ENCODE results near the gene SCYGR8. TPM values are rescaled to one million over a fixed set of nuclear protein-coding genes. Genes with fewer than 3 reads are reported as not detected.
A peak's percentile ranks its signal among the peaks of the same experiment; 100 is the strongest.

Gene SCYGR8, protein sequence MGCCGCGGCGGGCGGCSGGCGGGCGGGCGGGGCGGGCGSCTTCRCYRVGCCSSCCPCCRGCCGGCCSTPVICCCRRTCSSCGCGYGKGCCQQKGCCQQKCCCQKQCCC
- not detected for total RNA-seq
- not detected for polyA plus RNA-seq
- long read RNA-seq, donor 1 = 0 reads
- long read RNA-seq, donor 2 = 0 reads

DNA sequence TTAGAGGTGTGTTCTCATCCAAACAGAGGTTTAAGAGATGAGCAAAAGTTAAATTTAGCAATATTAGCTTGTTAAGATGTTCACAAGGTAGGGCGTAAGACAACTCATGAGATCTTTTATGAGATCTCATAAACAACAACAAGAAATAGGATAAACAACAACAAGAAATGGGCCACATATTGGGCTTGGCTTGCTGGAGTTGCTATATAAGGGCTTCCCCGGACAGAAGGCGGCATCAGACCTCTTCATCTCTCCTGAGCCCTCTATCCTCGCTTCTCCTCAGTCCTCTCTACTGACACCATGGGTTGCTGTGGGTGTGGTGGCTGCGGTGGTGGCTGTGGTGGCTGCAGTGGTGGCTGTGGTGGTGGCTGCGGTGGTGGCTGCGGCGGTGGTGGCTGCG lies at the start of gene SCYGR8:
SCYGR8 (plus strand) TSS at position 301 of the 400 bp plus-strand sequence; CDS start at position 301, 0 bp downstream.
- no peak within 1 kb of the TSS for H3K27ac ChIP-seq (ENCODE audit: low read depth in 1 of 2, low read length in 2 of 2)
- H3K4me1 ChIP-seq (ENCODE audit: control insufficient read depth in 1 of 2, insufficient read depth in 2 of 2, low read length in 2 of 2) = no peaks in the 10 kb centered on the region
- H3K27me3 ChIP-seq (ENCODE audit: control insufficient read depth in 1 of 2, insufficient read depth in 2 of 2, low read length in 1 of 2) = no peaks in the 10 kb centered on the region
- ATAC-seq (ENCODE audit: low FRiP score) = no peak
- H3K36me3 ChIP-seq (ENCODE audit: control insufficient read depth in 1 of 2, insufficient read depth in 2 of 2, low read length in 1 of 2) = no peaks in the 10 kb centered on the region
- H3K9me3 ChIP-seq (ENCODE audit: control insufficient read depth, low read length) = no peaks in the 10 kb centered on the region
- WGBS, 2 donors = 92 to 95% methylated on average over 3 to 7 of the region's 9 CpGs
- no peak for DNase-seq
- intact Hi-C loops (cut with DNase I) = no loop called here
- no peak within 1 kb of the TSS for H3K4me3 ChIP-seq (ENCODE audit: low read length in 2 of 2)

DNA sequence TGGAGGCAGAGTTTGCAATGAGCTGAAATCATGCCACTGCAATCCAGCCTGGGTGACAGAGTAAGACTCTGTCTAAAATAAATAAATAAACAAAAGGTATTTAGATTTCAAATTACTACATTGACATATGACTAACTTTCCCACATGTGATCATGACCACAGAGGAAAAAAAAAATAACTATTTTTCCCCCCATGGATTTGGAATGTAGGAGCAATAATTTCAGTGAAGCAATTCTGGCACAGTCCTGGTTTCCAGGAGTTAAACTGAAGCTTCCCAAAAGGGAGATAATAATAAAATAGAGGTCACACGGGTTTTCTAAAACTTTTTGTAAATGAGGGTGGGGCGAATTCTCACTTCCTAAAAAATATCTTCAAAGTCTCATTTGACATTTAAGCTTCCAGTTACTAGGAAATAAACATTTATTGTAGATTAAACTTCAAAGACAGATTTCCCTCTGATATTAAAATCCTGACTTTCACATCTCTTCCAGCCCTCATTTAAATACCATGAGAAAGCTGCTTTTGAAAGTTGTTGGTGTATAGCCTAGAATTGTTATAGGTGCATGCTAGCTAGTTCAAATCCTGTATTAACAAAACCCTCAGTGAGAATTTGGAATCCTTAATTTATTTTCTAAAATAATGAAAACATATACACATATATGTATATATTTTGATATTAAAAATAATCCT lies 48.6 kb upstream of the SCYGR8 start:
- H3K4me1 ChIP-seq (ENCODE audit: control insufficient read depth in 1 of 2, insufficient read depth in 2 of 2, low read length in 2 of 2) = no peaks in the 10 kb centered on the region
- H3K27ac ChIP-seq (ENCODE audit: low read depth in 1 of 2, low read length in 2 of 2) = no peak overlapping the region
- no peak overlapping the region for H3K4me3 ChIP-seq (ENCODE audit: low read length in 2 of 2)
- intact Hi-C loops (cut with DNase I) = no loop called here
- ATAC-seq (ENCODE audit: low FRiP score) (no peak), DNase-seq (no peak)
- no peaks in the 10 kb centered on the region for H3K27me3 ChIP-seq (ENCODE audit: control insufficient read depth in 1 of 2, insufficient read depth in 2 of 2, low read length in 1 of 2)
- H3K9me3 ChIP-seq (ENCODE audit: control insufficient read depth, low read length) = peaks cover 1% of the 10 kb centered on the region
- no peaks in the 10 kb centered on the region for H3K36me3 ChIP-seq (ENCODE audit: control insufficient read depth in 1 of 2, insufficient read depth in 2 of 2, low read length in 1 of 2)
- 59 to 60% methylated on average over 2 of the region's 2 CpGs for WGBS, 2 donors

DNA sequence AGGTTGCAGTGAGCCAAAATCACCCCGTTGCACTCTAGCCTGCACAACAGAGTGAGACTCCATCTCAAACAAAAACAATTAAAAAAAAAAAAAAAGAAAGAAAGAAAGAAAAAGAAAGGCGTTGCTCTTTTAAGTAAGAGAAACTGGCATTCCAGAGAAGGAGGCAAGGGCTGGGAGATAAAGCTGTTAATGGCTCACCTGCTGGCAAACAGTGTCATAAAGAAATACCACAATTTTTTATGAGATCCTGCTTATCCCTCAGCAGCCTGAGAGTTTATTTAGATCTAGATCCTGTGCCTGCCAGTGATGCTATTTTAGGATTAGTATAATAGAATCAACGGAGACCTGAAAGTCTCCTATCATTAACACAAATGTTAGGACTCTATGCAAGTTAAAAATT lies 44.1 kb upstream of the SCYGR8 start:
- ATAC-seq (ENCODE audit: low FRiP score) (no peak), DNase-seq (no peak)
- no peak overlapping the region for H3K4me3 ChIP-seq (ENCODE audit: low read length in 2 of 2)
- H3K27me3 ChIP-seq (ENCODE audit: control insufficient read depth in 1 of 2, insufficient read depth in 2 of 2, low read length in 1 of 2) = no peaks in the 10 kb centered on the region
- intact Hi-C loops (cut with DNase I) = no loop called here
- H3K9me3 ChIP-seq (ENCODE audit: control insufficient read depth, low read length) = peaks cover 1% of the 10 kb centered on the region
- H3K27ac ChIP-seq (ENCODE audit: low read depth in 1 of 2, low read length in 2 of 2) = no peak overlapping the region
- no peaks in the 10 kb centered on the region for H3K36me3 ChIP-seq (ENCODE audit: control insufficient read depth in 1 of 2, insufficient read depth in 2 of 2, low read length in 1 of 2)
- no peaks in the 10 kb centered on the region for H3K4me1 ChIP-seq (ENCODE audit: control insufficient read depth in 1 of 2, insufficient read depth in 2 of 2, low read length in 2 of 2)
- 57 to 67% methylated on average over 3 of the region's 3 CpGs for WGBS, 2 donors

DNA sequence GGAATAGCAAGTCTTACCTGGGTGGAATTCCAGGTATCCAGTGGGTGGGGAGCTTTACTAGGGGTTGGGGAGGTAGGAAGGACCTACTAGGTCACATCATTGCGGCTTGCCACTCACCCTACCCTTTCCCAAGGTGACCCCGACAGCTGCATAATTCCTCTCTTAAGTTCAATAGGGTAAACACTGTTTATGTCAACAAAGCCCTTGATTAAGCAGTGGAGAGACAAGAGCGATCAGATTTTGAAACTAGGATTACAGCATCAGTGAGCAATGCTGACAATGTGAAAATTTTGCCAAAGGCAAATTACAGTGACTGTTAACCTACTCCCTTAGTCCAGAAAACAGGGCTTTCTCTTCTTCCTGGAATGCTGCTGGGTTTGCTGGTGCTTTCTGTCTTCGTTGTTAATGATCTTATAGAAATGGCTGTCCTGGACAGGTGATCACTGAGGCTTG lies 42.4 kb upstream of the SCYGR8 start:
- no peak for DNase-seq
- H3K27me3 ChIP-seq (ENCODE audit: control insufficient read depth in 1 of 2, insufficient read depth in 2 of 2, low read length in 1 of 2) = no peaks in the 10 kb centered on the region
- no peaks in the 10 kb centered on the region for H3K36me3 ChIP-seq (ENCODE audit: control insufficient read depth in 1 of 2, insufficient read depth in 2 of 2, low read length in 1 of 2)
- no peak overlapping the region for H3K4me3 ChIP-seq (ENCODE audit: low read length in 2 of 2)
- WGBS, 2 donors = 57 to 67% methylated on average over 4 of the region's 4 CpGs
- no peaks in the 10 kb centered on the region for H3K4me1 ChIP-seq (ENCODE audit: control insufficient read depth in 1 of 2, insufficient read depth in 2 of 2, low read length in 2 of 2)
- intact Hi-C loops (cut with DNase I) = no loop called here
- no peak overlapping the region for H3K27ac ChIP-seq (ENCODE audit: low read depth in 1 of 2, low read length in 2 of 2)
- ATAC-seq (ENCODE audit: low FRiP score) = peak; percentile 41
- H3K9me3 ChIP-seq (ENCODE audit: control insufficient read depth, low read length) = peaks cover 1% of the 10 kb centered on the region

DNA sequence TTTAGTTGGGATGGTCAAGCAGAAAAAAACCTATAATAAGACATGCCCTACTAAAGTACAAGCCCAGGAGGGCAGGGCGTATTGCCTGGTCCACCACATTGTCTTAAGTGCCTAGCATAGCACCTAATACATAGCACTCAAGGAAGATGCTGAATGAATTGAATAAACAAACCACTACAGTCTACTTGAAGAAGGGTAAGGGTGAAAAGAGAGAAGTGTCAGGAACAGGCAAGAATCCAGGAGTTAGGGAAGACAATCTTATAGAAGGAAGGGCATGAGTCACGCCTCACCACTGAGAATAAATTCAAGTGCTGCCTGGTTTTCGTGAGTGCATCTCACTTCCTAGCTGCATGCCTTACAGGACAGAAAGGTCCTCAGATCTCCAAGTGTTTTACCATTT lies 41.7 kb upstream of the SCYGR8 start:
- H3K4me1 ChIP-seq (ENCODE audit: control insufficient read depth in 1 of 2, insufficient read depth in 2 of 2, low read length in 2 of 2) = no peaks in the 10 kb centered on the region
- intact Hi-C loops (cut with DNase I) = no loop called here
- ATAC-seq (ENCODE audit: low FRiP score) = no peak
- 82 to 84% methylated on average over 3 of the region's 3 CpGs for WGBS, 2 donors
- H3K4me3 ChIP-seq (ENCODE audit: low read length in 2 of 2) = no peak overlapping the region
- peaks cover 1% of the 10 kb centered on the region for H3K9me3 ChIP-seq (ENCODE audit: control insufficient read depth, low read length)
- DNase-seq = no peak
- H3K27me3 ChIP-seq (ENCODE audit: control insufficient read depth in 1 of 2, insufficient read depth in 2 of 2, low read length in 1 of 2) = no peaks in the 10 kb centered on the region
- H3K27ac ChIP-seq (ENCODE audit: low read depth in 1 of 2, low read length in 2 of 2) = no peak overlapping the region
- H3K36me3 ChIP-seq (ENCODE audit: control insufficient read depth in 1 of 2, insufficient read depth in 2 of 2, low read length in 1 of 2) = no peaks in the 10 kb centered on the region

GRCh38 chr2:227706859-227707258 lies 38.8 kb upstream of the SCYGR8 start:
- Histone ChIP-seq H3K4me3 (ENCODE audit: low read length in 2 of 2) (no peak overlapping the region), H3K27me3 (ENCODE audit: control insufficient read depth in 1 of 2, insufficient read depth in 2 of 2, low read length in 1 of 2) (no peaks in the 10 kb centered on the region), H3K9me3 (ENCODE audit: control insufficient read depth, low read length) (no peaks in the 10 kb centered on the region), H3K36me3 (ENCODE audit: control insufficient read depth in 1 of 2, insufficient read depth in 2 of 2, low read length in 1 of 2) (no peaks in the 10 kb centered on the region), H3K27ac (ENCODE audit: low read depth in 1 of 2, low read length in 2 of 2) (no peak overlapping the region), H3K4me1 (ENCODE audit: control insufficient read depth in 1 of 2, insufficient read depth in 2 of 2, low read length in 2 of 2) (no peaks in the 10 kb centered on the region)
- no peak for DNase-seq
- ATAC-seq (ENCODE audit: low FRiP score) = no peak
- intact Hi-C loops (cut with DNase I) = no loop called here
- 85 to 88% methylated on average over 4 of the region's 4 CpGs for WGBS, 2 donors

- no peak overlapping the region for H3K27ac ChIP-seq (ENCODE audit: low read depth in 1 of 2, low read length in 2 of 2)
- no peaks in the 10 kb centered on the region for H3K36me3 ChIP-seq (ENCODE audit: control insufficient read depth in 1 of 2, insufficient read depth in 2 of 2, low read length in 1 of 2)
- intact Hi-C loops (cut with DNase I) = no loop called here
- no peaks in the 10 kb centered on the region for H3K9me3 ChIP-seq (ENCODE audit: control insufficient read depth, low read length)
- 81 to 91% methylated on average over 6 of the region's 6 CpGs for WGBS, 2 donors
- no peaks in the 10 kb centered on the region for H3K27me3 ChIP-seq (ENCODE audit: control insufficient read depth in 1 of 2, insufficient read depth in 2 of 2, low read length in 1 of 2)
- ATAC-seq (ENCODE audit: low FRiP score) (no peak), DNase-seq (no peak)
- no peaks in the 10 kb centered on the region for H3K4me1 ChIP-seq (ENCODE audit: control insufficient read depth in 1 of 2, insufficient read depth in 2 of 2, low read length in 2 of 2)
- H3K4me3 ChIP-seq (ENCODE audit: low read length in 2 of 2) = no peak overlapping the region
Measured at GRCh38 chr2:227707390-227707789, 38.3 kb upstream of the SCYGR8 start.

- no peaks in the 10 kb centered on the region for H3K9me3 ChIP-seq (ENCODE audit: control insufficient read depth, low read length)
- H3K27ac ChIP-seq (ENCODE audit: low read depth in 1 of 2, low read length in 2 of 2) = no peak overlapping the region
- intact Hi-C loops (cut with DNase I) = no loop called here
- H3K4me1 ChIP-seq (ENCODE audit: control insufficient read depth in 1 of 2, insufficient read depth in 2 of 2, low read length in 2 of 2) = no peaks in the 10 kb centered on the region
- no peak for ATAC-seq (ENCODE audit: low FRiP score)
- no peaks in the 10 kb centered on the region for H3K27me3 ChIP-seq (ENCODE audit: control insufficient read depth in 1 of 2, insufficient read depth in 2 of 2, low read length in 1 of 2)
- 87 to 92% methylated on average over 7 of the region's 7 CpGs for WGBS, 2 donors
- no peaks in the 10 kb centered on the region for H3K36me3 ChIP-seq (ENCODE audit: control insufficient read depth in 1 of 2, insufficient read depth in 2 of 2, low read length in 1 of 2)
- H3K4me3 ChIP-seq (ENCODE audit: low read length in 2 of 2) = no peak overlapping the region
- DNase-seq = no peak
Measured at GRCh38 chr2:227710986-227711385, 34.7 kb upstream of the SCYGR8 start.

GRCh38 chr2:227713291-227713690 lies 32.4 kb upstream of the SCYGR8 start:
- H3K27ac ChIP-seq (ENCODE audit: low read depth in 1 of 2, low read length in 2 of 2) = no peak overlapping the region
- DNase-seq = no peak
- H3K27me3 ChIP-seq (ENCODE audit: control insufficient read depth in 1 of 2, insufficient read depth in 2 of 2, low read length in 1 of 2) = no peaks in the 10 kb centered on the region
- no peak for ATAC-seq (ENCODE audit: low FRiP score)
- 46 to 100% methylated on average over 1 of the region's 1 CpG for WGBS, 2 donors
- no peaks in the 10 kb centered on the region for H3K4me1 ChIP-seq (ENCODE audit: control insufficient read depth in 1 of 2, insufficient read depth in 2 of 2, low read length in 2 of 2)
- H3K9me3 ChIP-seq (ENCODE audit: control insufficient read depth, low read length) = no peaks in the 10 kb centered on the region
- intact Hi-C loops (cut with DNase I) = no loop called here
- H3K36me3 ChIP-seq (ENCODE audit: control insufficient read depth in 1 of 2, insufficient read depth in 2 of 2, low read length in 1 of 2) = no peaks in the 10 kb centered on the region
- H3K4me3 ChIP-seq (ENCODE audit: low read length in 2 of 2) = no peak overlapping the region
